GM12873 (cell line): Measurements from ENCODE around the gene RIOK2.

ENCODE experiments used
- TF ChIP-seq, protein P1 (sequence below): IDR thresholded peaks from 2 replicates; pipeline ENCODE4 v1.5.1; 2012; ENCODE audit warnings: low read depth, mild to moderate bottlenecking, moderate library complexity, low read length, control low read depth; ENCODE audit not compliant: insufficient read depth; ENCODE audit errors: missing control alignments

Gene RIOK2

DNA sequence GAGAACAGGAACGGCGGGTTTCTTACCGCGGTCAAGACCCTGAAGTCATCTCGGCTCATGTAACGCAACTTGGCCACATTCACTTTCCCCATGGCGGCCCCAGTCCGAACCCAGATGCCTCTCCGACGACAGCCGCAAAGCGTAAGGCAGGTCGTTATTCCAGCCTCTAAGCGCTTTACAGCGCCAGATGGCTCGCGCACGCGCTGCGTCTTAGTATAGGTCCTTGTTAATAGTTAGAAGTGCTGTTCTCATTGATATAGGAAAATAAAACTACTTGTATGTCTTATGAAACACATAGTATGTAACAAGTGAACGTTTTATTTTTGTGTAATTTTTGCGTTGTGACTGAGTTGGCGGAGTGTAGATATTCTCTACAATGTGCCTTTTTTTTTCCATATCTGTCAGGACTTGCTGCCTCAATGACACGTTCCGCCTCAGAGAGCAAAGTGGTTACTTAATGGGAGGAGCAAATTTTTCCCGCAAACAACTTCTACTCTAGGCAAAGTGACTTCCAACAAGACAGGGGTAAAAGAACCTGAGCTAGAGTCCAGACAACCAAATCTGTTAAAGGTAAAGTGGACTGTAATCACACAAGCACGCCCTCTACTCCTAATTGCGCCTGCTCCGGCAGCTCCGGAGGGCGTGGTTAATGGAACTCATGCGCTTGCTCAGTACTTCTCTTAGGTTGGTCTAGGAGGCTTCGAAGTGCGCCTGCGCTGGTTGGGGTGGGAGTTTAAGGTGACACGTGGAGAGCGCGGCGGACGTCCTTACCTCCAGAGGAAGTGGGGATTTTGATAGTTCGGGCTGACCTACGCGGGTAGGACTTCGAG lies at the start of gene RIOK2:
RIOK2 (minus strand) TSS at position 148 of the 830 bp plus-strand sequence; CDS start at position 92, 56 bp downstream.
- TF ChIP-seq, protein P1, sequence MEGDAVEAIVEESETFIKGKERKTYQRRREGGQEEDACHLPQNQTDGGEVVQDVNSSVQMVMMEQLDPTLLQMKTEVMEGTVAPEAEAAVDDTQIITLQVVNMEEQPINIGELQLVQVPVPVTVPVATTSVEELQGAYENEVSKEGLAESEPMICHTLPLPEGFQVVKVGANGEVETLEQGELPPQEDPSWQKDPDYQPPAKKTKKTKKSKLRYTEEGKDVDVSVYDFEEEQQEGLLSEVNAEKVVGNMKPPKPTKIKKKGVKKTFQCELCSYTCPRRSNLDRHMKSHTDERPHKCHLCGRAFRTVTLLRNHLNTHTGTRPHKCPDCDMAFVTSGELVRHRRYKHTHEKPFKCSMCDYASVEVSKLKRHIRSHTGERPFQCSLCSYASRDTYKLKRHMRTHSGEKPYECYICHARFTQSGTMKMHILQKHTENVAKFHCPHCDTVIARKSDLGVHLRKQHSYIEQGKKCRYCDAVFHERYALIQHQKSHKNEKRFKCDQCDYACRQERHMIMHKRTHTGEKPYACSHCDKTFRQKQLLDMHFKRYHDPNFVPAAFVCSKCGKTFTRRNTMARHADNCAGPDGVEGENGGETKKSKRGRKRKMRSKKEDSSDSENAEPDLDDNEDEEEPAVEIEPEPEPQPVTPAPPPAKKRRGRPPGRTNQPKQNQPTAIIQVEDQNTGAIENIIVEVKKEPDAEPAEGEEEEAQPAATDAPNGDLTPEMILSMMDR = no peak

- TF ChIP-seq, protein P1 = peak; percentile 74
These were observed 48.1 kb upstream of the RIOK2 start for GRCh38 chr5:97231025-97231636.

GRCh38 chr5:97229688-97230285 lies 46.7 kb upstream of the RIOK2 start:
- TF ChIP-seq, protein P1 = no peak

DNA sequence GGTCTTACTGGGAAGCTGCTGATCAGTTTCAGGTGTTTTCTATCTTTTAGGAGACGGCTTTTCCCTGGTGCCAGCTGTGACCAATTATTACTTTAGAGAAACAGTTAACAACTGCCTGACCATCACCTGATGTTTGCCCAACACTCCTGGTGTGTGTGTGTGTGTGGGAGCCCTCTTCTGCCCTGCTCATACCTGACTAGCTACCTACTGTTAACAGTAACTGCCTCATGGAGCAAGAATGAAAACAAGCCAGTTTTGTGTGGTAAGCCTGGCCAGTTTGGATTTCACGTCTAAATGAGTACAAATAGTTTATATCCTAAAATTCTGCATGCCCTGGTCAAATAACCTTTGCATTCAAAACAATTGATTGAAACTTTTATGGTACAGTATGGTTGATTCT lies 46.1 kb upstream of the RIOK2 start:
- TF ChIP-seq, protein P1 = no peak

DNA sequence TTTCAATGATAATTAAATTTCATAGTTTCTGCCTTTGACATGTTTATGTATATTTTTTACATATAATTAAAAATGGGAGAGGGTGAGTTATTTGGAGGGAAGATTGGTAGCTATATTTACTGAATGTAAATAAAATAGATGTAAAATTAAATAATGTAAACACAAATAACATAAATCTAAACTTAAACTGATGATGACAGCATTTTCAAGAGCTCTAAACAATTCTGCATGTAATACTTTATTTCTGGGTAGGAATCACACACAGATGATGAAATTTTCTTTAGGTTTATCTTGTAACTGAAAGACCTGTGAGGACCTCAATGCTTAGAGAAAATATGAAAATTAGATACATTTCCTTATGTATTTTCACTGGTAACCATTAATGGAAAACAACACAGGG lies 42.2 kb upstream of the RIOK2 start:
- TF ChIP-seq, protein P1 = no peak

DNA sequence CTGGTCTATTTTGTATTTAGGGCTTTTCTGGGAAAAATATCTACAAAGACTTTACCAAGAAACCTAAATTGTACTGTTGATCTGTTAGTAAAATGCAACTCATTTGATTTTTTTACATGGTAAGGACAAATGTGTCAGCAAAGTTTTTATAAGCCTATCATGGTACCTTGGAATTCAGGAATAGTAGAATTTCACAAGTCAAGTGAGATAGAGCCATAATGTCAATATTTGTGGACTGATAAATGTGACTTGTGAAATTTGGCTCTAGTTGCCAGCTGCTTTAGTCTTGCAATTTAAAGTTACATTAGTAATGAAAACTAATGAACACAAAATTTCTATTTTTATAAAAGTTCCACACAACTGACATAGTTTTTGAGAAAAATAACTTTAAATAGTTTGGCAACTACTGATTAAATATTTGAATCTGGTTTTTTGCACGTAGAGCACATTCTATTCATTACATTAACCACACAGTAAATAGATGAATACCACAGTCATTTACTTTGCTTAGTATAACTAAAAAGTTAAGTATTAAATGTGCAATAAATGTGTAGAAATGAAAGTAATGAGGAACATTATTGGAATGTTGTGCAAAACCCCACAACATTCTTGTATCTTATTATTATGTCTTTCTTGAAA lies 41.2 kb upstream of the RIOK2 start:
- TF ChIP-seq, protein P1 = no peak

DNA sequence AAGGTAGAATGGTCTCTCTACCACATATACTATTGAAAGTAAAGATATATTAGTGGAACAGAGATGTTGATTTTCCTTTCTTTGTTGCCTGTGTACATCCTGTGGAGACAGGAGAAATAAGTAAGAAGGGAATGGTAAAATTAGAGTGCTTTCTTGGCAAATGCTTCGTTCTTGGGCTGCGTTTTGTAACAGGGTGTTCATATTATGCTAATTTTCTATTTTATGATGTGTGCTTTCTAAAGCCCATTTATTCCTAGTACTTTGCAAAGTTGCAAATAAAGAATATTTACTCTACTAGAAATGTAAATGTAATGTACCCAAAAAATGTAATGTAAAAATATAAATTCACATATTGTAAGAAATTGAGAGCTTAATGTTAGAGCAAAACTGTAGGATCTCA lies 40.5 kb upstream of the RIOK2 start:
- TF ChIP-seq, protein P1 = no peak
